ENCODE measurements around the gene SLC19A2. TPM values are rescaled to one million over a fixed set of nuclear protein-coding genes. Genes with fewer than 3 reads are reported as not detected.

Gene SLC19A2
- total RNA-seq, 1 experiment from 2014 or later: 9.9 TPM

DNA sequence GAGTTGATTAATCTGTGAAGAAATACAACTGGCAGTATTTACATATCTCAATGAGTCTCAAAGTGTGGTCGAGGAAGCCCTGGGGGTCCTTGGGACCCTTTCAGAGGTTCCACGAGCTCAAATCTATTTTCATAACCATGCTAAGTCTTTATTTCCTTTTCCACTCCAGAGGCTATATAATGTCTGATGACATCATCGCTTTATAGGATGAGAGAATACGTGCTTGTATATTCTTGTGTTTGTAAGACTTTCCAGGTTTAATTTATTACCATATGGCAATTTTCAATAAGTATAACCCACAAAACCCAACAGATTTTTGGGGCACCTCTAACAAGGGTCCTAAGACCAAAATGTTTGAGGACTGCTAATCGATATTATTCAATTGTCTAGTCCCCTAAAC, 1.4 kb upstream of the SLC19A2 start:
- intact Hi-C loops (cut with micrococcal nuclease; ENCODE audit: unreplicated experiment): no loop called here
- CTCF ChIA-PET: no interaction called here
- Histone ChIP-seq H3K27ac (ENCODE audit: low read depth, low read length, poor library complexity, severe bottlenecking) (no peak overlapping the region), H3K36me3 (ENCODE audit: insufficient read depth, low read length, poor library complexity, severe bottlenecking) (no peaks in the 10 kb centered on the region), H3K9me3 (ENCODE audit: low read depth, low read length, poor library complexity, severe bottlenecking) (no peaks in the 10 kb centered on the region), H3K4me1 (ENCODE audit: insufficient read depth, low read length, poor library complexity, severe bottlenecking) (peaks cover 23% of the 10 kb centered on the region), H3K4me3 (ENCODE audit: low read depth, low read length, poor library complexity, severe bottlenecking) (no peak overlapping the region), H3K27me3 (replicated peaks; ENCODE audit: insufficient read depth, low read depth, low read length, poor library complexity) (no peaks in the 10 kb centered on the region)
- peak; percentile 25 for DNase-seq (ENCODE audit: low spot score)
- POLR2A ChIA-PET (ENCODE audit: low non-redundant PET): no interaction called here
- no TSS peak for BruUV-seq (replicated peaks)
- TF ChIP-seq, protein P1, sequence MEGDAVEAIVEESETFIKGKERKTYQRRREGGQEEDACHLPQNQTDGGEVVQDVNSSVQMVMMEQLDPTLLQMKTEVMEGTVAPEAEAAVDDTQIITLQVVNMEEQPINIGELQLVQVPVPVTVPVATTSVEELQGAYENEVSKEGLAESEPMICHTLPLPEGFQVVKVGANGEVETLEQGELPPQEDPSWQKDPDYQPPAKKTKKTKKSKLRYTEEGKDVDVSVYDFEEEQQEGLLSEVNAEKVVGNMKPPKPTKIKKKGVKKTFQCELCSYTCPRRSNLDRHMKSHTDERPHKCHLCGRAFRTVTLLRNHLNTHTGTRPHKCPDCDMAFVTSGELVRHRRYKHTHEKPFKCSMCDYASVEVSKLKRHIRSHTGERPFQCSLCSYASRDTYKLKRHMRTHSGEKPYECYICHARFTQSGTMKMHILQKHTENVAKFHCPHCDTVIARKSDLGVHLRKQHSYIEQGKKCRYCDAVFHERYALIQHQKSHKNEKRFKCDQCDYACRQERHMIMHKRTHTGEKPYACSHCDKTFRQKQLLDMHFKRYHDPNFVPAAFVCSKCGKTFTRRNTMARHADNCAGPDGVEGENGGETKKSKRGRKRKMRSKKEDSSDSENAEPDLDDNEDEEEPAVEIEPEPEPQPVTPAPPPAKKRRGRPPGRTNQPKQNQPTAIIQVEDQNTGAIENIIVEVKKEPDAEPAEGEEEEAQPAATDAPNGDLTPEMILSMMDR (conservative IDR thresholded peaks at IDR 0.05; ENCODE audit: low read depth, low read length): no peak

DNA sequence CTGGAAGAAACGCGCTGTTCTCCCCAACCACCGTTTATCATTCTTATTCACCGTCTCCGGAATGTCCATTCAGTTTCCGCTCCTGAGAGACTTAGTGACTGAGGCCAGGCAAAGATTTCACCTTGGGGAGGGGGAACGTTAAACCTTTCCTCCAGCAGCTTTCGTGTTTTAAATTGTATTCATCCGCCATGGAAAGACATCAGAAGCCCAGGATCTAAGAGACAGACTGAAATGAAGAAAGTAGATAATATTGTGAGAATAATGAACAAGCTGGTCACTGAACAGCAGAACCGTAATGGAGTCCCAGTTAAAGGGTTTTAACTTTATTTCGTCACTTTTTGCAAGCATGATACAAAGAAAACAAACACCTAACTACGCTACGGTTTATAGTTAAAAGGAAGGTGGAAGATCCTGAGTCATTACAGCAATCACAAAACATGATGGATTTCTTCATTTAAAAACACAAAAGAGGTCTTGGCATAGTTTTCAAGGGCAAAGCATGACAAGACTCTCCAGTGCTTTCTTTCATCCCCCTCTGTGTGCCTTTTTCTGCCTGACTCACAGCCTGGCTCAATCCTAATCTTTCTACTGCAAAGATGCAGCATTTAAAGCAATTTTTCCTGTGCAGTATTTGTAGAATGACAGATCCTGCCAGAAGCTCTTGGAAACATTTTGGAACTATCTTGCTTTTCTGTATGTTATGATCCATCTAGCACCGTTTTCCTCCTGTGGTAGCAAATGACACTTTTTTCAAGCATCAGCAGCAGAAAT, 722 bp upstream of the SLC19A2 start:
- BruUV-seq (replicated peaks): TSS peak; percentile 91
- H3K27me3 ChIP-seq (replicated peaks; ENCODE audit: insufficient read depth, low read depth, low read length, poor library complexity): no peaks in the 10 kb centered on the region
- no peak for TF ChIP-seq EZH2 (IDR thresholded peaks at IDR 0.05; ENCODE audit: borderline replicate concordance, low read depth, low read length, poor library complexity, severe bottlenecking)
- TF ChIP-seq, protein P1 (conservative IDR thresholded peaks at IDR 0.05; ENCODE audit: low read depth, low read length): no peak
- peak overlapping the region; percentile 82 for H3K4me3 ChIP-seq (ENCODE audit: low read depth, low read length, poor library complexity, severe bottlenecking)
- H3K4me1 ChIP-seq (ENCODE audit: insufficient read depth, low read length, poor library complexity, severe bottlenecking): peaks cover 23% of the 10 kb centered on the region
- H3K9me3 ChIP-seq (ENCODE audit: low read depth, low read length, poor library complexity, severe bottlenecking): no peaks in the 10 kb centered on the region
- CTCF ChIA-PET: no interaction called here
- H3K27ac ChIP-seq (ENCODE audit: low read depth, low read length, poor library complexity, severe bottlenecking): peak overlapping the region; percentile 78
- POLR2A ChIA-PET (ENCODE audit: low non-redundant PET): no interaction called here
- no peak for DNase-seq (ENCODE audit: low spot score)
- intact Hi-C loops (cut with micrococcal nuclease; ENCODE audit: unreplicated experiment): no loop called here
- H3K36me3 ChIP-seq (ENCODE audit: insufficient read depth, low read length, poor library complexity, severe bottlenecking): no peaks in the 10 kb centered on the region

DNA sequence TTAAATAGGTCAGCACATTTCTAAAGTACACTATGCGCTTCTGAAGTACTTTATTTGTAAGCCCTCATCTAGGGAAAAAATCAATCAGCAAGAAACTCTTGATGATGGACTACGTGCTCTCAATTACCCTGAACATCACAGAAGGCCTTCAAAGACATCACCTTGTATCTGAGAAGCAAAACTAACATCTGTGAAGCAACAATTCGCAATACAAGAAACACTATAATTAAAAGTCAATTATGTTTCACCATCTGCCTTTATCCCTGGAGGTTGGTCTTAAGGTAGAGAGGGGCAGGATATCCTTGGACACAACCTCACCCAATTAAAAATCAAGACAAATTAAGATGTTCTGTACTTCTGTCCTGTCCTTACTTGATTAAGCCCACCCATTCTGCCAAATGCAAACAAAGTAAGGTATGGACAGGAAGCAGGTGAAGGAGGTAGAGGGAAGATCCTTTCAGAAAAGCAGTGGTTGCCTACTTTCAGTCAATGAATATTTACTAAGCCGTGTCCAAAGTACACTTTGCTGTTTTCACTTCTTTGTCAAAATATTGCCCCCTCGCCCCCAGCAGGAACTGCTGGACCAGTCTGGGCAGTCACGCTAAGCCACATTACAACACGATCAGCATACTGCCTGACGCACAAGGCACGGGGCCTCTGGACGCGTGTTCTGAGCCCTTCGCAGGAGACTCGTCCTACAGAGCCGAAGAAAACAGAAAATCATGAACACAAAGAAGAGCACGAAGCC, 887 bp downstream of the SLC19A2 start:
- no peaks in the 10 kb centered on the region for H3K9me3 ChIP-seq (ENCODE audit: low read depth, low read length, poor library complexity, severe bottlenecking)
- H3K4me1 ChIP-seq (ENCODE audit: insufficient read depth, low read length, poor library complexity, severe bottlenecking): peaks cover 24% of the 10 kb centered on the region
- TF ChIP-seq EZH2 (IDR thresholded peaks at IDR 0.05; ENCODE audit: borderline replicate concordance, low read depth, low read length, poor library complexity, severe bottlenecking): no peak
- TF ChIP-seq, protein P1 (conservative IDR thresholded peaks at IDR 0.05; ENCODE audit: low read depth, low read length): no peak
- intact Hi-C loops (cut with micrococcal nuclease; ENCODE audit: unreplicated experiment): loop anchor here (2.0 kb wide), 1 partner anchor 58 kb away; the partner anchor contains the start of gene CCDC181
- H3K36me3 ChIP-seq (ENCODE audit: insufficient read depth, low read length, poor library complexity, severe bottlenecking): no peaks in the 10 kb centered on the region
- peak overlapping the region; percentile 82 for H3K4me3 ChIP-seq (ENCODE audit: low read depth, low read length, poor library complexity, severe bottlenecking)
- CTCF ChIA-PET: interaction anchor here (0.7 kb wide), 1 partner anchor 61 kb away, joined by 3 read pairs; no protein-coding TSS in a partner anchor
- H3K27ac ChIP-seq (ENCODE audit: low read depth, low read length, poor library complexity, severe bottlenecking): peak overlapping the region; percentile 78
- peak; percentile 63 for DNase-seq (ENCODE audit: low spot score)
- H3K27me3 ChIP-seq (replicated peaks; ENCODE audit: insufficient read depth, low read depth, low read length, poor library complexity): no peaks in the 10 kb centered on the region
- BruUV-seq (replicated peaks): TSS peak; percentile 40
- POLR2A ChIA-PET (ENCODE audit: low non-redundant PET): interaction anchor here (0.5 kb wide), 1 partner anchor 379 kb away, joined by 4 read pairs; the partner anchor contains the start of gene ATP1B1

Measured in A673 (cell line).